SK-N-SH (cell line): ENCODE data around the gene LTBP2. TPM values are rescaled to one million over a fixed set of nuclear protein-coding genes. Genes with fewer than 3 reads are reported as not detected.

Experiments used
- CTCF ChIA-PET: fragments of 300-600, 350-600 bp; formaldehyde crosslinking; extraction: SDS; loops from one replicate; lab custom pipeline; 2021; lab: Yijun Ruan, JAX
- POLR2A ChIA-PET: fragments of 350-600 bp; sonication (Branson Sonifier 250); formaldehyde crosslinking; extraction: SDS; loops from one replicate; lab custom pipeline; 2020; ENCODE audit warnings: antibody characterized with exemption, inconsistent platforms; lab: Yijun Ruan, JAX
- DNase-seq: peaks from one replicate; pipeline ENCODE4 v3.0.0; 2012
- H2AFZ ChIP-seq: fragments of 200-600 bp; sonication (generic); 2 replicates; pipeline ENCODE4 v1.8.1; 2016; ENCODE audit warnings: antibody characterized with exemption, mild to moderate bottlenecking, low read depth
- H3F3A ChIP-seq: fragments of 200-600 bp; sonication (generic); replicated peaks from 2 replicates; pipeline ENCODE3; 2016; ENCODE audit warnings: antibody characterized with exemption, mild to moderate bottlenecking; ENCODE audit not compliant: insufficient read depth
- H3K27ac ChIP-seq, 2 experiments: fragments of 200-500 bp in 1 of 2; fragments of 200-600 bp in 1 of 2; sonication (Bioruptor generic) in 1 of 2; sonication (generic), shearing (Covaris generic) in 1 of 2; 2 replicates each; pipeline versions ENCODE4 v1.5.1 to v1.6.1; 2014 to 2016; ENCODE audit warnings: low read depth in 2 of 2, inconsistent platforms in 1 of 2, low read length in 1 of 2, mild to moderate bottlenecking in 1 of 2, mixed read lengths in 1 of 2
- H3K27me3 ChIP-seq: fragments of 200-600 bp; sonication (generic), shearing (Covaris generic); 2 replicates; pipeline ENCODE4 v1.6.1; 2016; ENCODE audit warnings: mixed run types; ENCODE audit not compliant: insufficient read depth
- H3K36me3 ChIP-seq, 2 experiments: fragments of 200-500 bp in 1 of 2; fragments of 200-600 bp in 1 of 2; sonication (Bioruptor generic) in 1 of 2; sonication (generic) in 1 of 2; replicated peaks in 1 of 2; 2 replicates each; pipeline versions ENCODE3 to v1.5.1; 2014 to 2016; ENCODE audit warnings: low read length in 1 of 2, mild to moderate bottlenecking in 1 of 2; ENCODE audit not compliant: insufficient read depth in 2 of 2, control insufficient read depth in 1 of 2
- H3K4me1 ChIP-seq, 2 experiments: fragments of 200-500 bp in 1 of 2; fragments of 200-600 bp in 1 of 2; sonication (Bioruptor generic) in 1 of 2; sonication (generic), shearing (Covaris generic) in 1 of 2; 2 replicates each; pipeline versions ENCODE4 v1.5.1 to v1.6.1; 2014 to 2016; ENCODE audit warnings: low read depth in 1 of 2, low read length in 1 of 2, mixed run types in 1 of 2; ENCODE audit not compliant: insufficient read depth in 2 of 2, control insufficient read depth in 1 of 2
- H3K4me2 ChIP-seq: fragments of 200-600 bp; sonication (generic), shearing (Covaris generic); 2 replicates; pipeline ENCODE4 v1.6.1; 2017; ENCODE audit warnings: mixed run types
- H3K4me3 ChIP-seq, 2 experiments: fragments of 200-500 bp in 1 of 2; fragments of 200-600 bp in 1 of 2; sonication (Bioruptor generic) in 1 of 2; sonication (generic), shearing (Covaris generic) in 1 of 2; 2 replicates each; pipeline versions ENCODE4 v1.5.1 to v1.8.1; 2014 to 2016; ENCODE audit warnings: low read depth in 2 of 2, inconsistent platforms in 1 of 2, low read length in 1 of 2, mild to moderate bottlenecking in 1 of 2, mixed read lengths in 1 of 2, moderate library complexity in 1 of 2
- H3K79me2 ChIP-seq: fragments of 200-600 bp; sonication (generic); 2 replicates; pipeline ENCODE4 v1.8.1; 2017; ENCODE audit warnings: mild to moderate bottlenecking; ENCODE audit not compliant: insufficient read depth
- H3K9ac ChIP-seq: fragments of 200-600 bp; sonication (generic); 2 replicates; pipeline ENCODE4 v1.6.1; 2017; ENCODE audit warnings: mixed run types
- H3K9me2 ChIP-seq: fragments of 200-600 bp; sonication (generic); 2 replicates; pipeline ENCODE4 v1.6.1; 2017; ENCODE audit warnings: mixed run types
- H3K9me3 ChIP-seq: fragments of 200-600 bp; sonication (generic); 2 replicates; pipeline ENCODE4 v1.6.1; 2017; ENCODE audit warnings: mixed run types, mild to moderate bottlenecking, moderate library complexity
- H4K20me1 ChIP-seq: fragments of 200-600 bp; sonication (generic); 2 replicates; pipeline ENCODE4 v1.6.1; 2017; ENCODE audit warnings: mild to moderate bottlenecking, mixed run types; ENCODE audit not compliant: insufficient read depth
- CHD2 ChIP-seq: fragments of 150-350 bp; IDR thresholded peaks from 2 replicates; pipeline ENCODE4 v1.6.1; 2018; ENCODE audit warnings: low read length; ENCODE audit not compliant: partially characterized antibody
- CTCF ChIP-seq: fragments of 200-600 bp; sonication (generic); IDR thresholded peaks from 2 replicates; pipeline ENCODE4 v1.6.1; 2017; ENCODE audit warnings: antibody characterized with exemption, mild to moderate bottlenecking, moderate library complexity
- EP300 ChIP-seq, 2 experiments: IDR thresholded peaks; 2 replicates each; pipeline versions ENCODE4 v1.4.0 to v1.6.1; 2012; ENCODE audit warnings: borderline replicate concordance in 1 of 2, low read depth in 1 of 2, low read length in 1 of 2
- EZH2phosphoT487 ChIP-seq: fragments of 200-600 bp; sonication (generic); IDR thresholded peaks from 2 replicates; pipeline ENCODE4 v1.6.1; 2017; ENCODE audit warnings: low read depth, mixed run types, mild to moderate bottlenecking, antibody characterized with exemption, moderate library complexity, borderline replicate concordance
- JUND ChIP-seq: IDR thresholded peaks from 2 replicates; pipeline ENCODE4 v1.4.0; 2012
- NRF1 ChIP-seq: IDR thresholded peaks from 2 replicates; pipeline ENCODE4 v1.6.1; 2012; ENCODE audit warnings: low read depth, mild to moderate bottlenecking, low read length
- PBX3 ChIP-seq: IDR thresholded peaks from 2 replicates; pipeline ENCODE4; 2012
- POLR2AphosphoS5 ChIP-seq: IDR thresholded peaks from 2 replicates; pipeline ENCODE4 v1.6.1; 2012; ENCODE audit warnings: low read depth, low read length
- RAD21 ChIP-seq: IDR thresholded peaks from 2 replicates; pipeline ENCODE4 v1.6.1; 2012; ENCODE audit warnings: mild to moderate bottlenecking, low read length
- RCOR1 ChIP-seq: fragments of 150-350 bp; IDR thresholded peaks from 2 replicates; pipeline ENCODE4 v1.6.1; 2017; ENCODE audit warnings: antibody characterized with exemption, low read length
- RXRA ChIP-seq: IDR thresholded peaks from 2 replicates; pipeline ENCODE4 v1.4.0; 2012; ENCODE audit warnings: low read depth, mild to moderate bottlenecking, borderline replicate concordance
- TCF12 ChIP-seq: IDR thresholded peaks from 2 replicates; pipeline ENCODE4 v1.4.0; 2012
- USF1 ChIP-seq: IDR thresholded peaks from 2 replicates; pipeline ENCODE4 v1.4.0; 2012; ENCODE audit warnings: low read depth, borderline replicate concordance
- USF2 ChIP-seq: fragments of 150-350 bp; IDR thresholded peaks from 2 replicates; pipeline ENCODE4 v1.6.1; 2017; ENCODE audit warnings: antibody characterized with exemption, low read length, low read depth, borderline replicate concordance
- YY1 ChIP-seq: IDR thresholded peaks from 2 replicates; pipeline ENCODE4 v1.4.0; 2012; ENCODE audit warnings: low read depth, mild to moderate bottlenecking
- ZBTB33 ChIP-seq: IDR thresholded peaks from 2 replicates; pipeline ENCODE4 v1.4.0; 2012; ENCODE audit warnings: low read depth, borderline replicate concordance
- WGBS: methylation state at CpG from one replicate; pipeline ENCODE4 v1.1.6; 2017; ENCODE audit warnings: low lambda C conversion rate; 5-methylcytosine and 5-hydroxymethylcytosine counted together
- polyA plus RNA-seq, 3 experiments: library from polyadenylated mRNA; depleted of rRNA; stranded (reverse); fragments of >200 nt; gene quantifications; 2 replicates each; pipeline ENCODE4 v1.2.3, GENCODE V29; 2012

LTBP2 gene
- polyA plus RNA-seq, 1 of the 3 experiments (the other 2 are of a cell fraction), result 58.8 TPM

GRCh38 chr14:74526854-74527585 is 85.0 kb downstream of the LTBP2 start:
- no peak for DNase-seq
- no peak overlapping the region for H3K4me2 ChIP-seq
- no peaks in the 10 kb centered on the region; a peak in 1 of 4 replicates for H3K4me1 ChIP-seq
- H4K20me1 ChIP-seq, result no peaks in the 10 kb centered on the region
- peaks cover 5% of the 10 kb centered on the region; the same call in 1 of the 2 replicates for H3K79me2 ChIP-seq
- H3K9ac ChIP-seq, result no peak overlapping the region
- H3F3A ChIP-seq, result no peaks in the 10 kb centered on the region
- CTCF ChIA-PET, result interaction anchor here (0.6 to 4.1 kb wide), 9 partner anchors 22 to 204 kb away, joined by 3 to 22 read pairs (median 3); no protein-coding TSS in a partner anchor
- H3K4me3 ChIP-seq, result no peak overlapping the region
- TF ChIP-seq RAD21, result no peak
- TF ChIP-seq CTCF, result 0 out of 2 replicates have a peak, but pooled peaks have one; percentile 7
- H2AFZ ChIP-seq, result no peak overlapping the region
- H3K9me2 ChIP-seq, result no peaks in the 10 kb centered on the region
- 74% methylated on average over 7 of the region's 10 CpGs for WGBS
- POLR2A ChIA-PET, result no interaction called here
- H3K27ac ChIP-seq, result no peak overlapping the region
- H3K9me3 ChIP-seq, result no peaks in the 10 kb centered on the region
- no peaks in the 10 kb centered on the region for H3K27me3 ChIP-seq
- peaks cover 14 to 55% of the 10 kb centered on the region in 2 experiments for H3K36me3 ChIP-seq

- H3K27me3 ChIP-seq, result no peaks in the 10 kb centered on the region
- 77% methylated on average over 4 of the region's 4 CpGs for WGBS
- no peak overlapping the region for H3K4me2 ChIP-seq
- no peaks in the 10 kb centered on the region for H3K9me3 ChIP-seq
- no peak overlapping the region for H3K27ac ChIP-seq
- ChIA-PET CTCF (interaction anchor here (1.0 to 4.1 kb wide), 8 partner anchors 11 to 87 kb away, joined by 3 to 22 read pairs (median 4); no protein-coding TSS in a partner anchor), POLR2A (no interaction called here)
- H3F3A ChIP-seq, result no peaks in the 10 kb centered on the region
- DNase-seq, result no peak
- no peaks in the 10 kb centered on the region for H3K9me2 ChIP-seq
- no peaks in the 10 kb centered on the region; a peak in 1 of 4 replicates for H3K4me1 ChIP-seq
- H2AFZ ChIP-seq, result no peak overlapping the region
- peaks cover 15 to 56% of the 10 kb centered on the region in 2 experiments for H3K36me3 ChIP-seq
- no peak overlapping the region for H3K9ac ChIP-seq
- H3K79me2 ChIP-seq, result peaks cover 5% of the 10 kb centered on the region; the same call in 1 of the 2 replicates
- H3K4me3 ChIP-seq, result no peak overlapping the region
- H4K20me1 ChIP-seq, result no peaks in the 10 kb centered on the region
- TF ChIP-seq EP300 (IDR thresholded peaks at IDR 0.05; ENCODE audit: borderline replicate concordance in 1 of 2, low read depth in 1 of 2, low read length in 1 of 2) (no peak), PBX3 (no peak), EZH2phosphoT487 (no peak), RCOR1 (no peak), POLR2AphosphoS5 (no peak), CHD2 (no peak), CTCF (no peak), USF2 (no peak), JUND (no peak), RAD21 (no peak), ZBTB33 (no peak), TCF12 (no peak), YY1 (no peak), NRF1 (no peak), USF1 (no peak), RXRA (no peak)
Observed at GRCh38 chr14:74525361-74525851, 86.6 kb downstream of the LTBP2 start.
